Skin epidermis (tissue), 12 donors: ENCODE results near the gene ANAPC10.

ENCODE experiments used
- H3K27ac ChIP-seq, 21 experiments: fragments of 200-600 bp; sonication (generic) in 11 of 21; one replicate each; pipeline ENCODE4 v1.5.0; 2020; ENCODE audit warnings: mild to moderate bottlenecking in 3 of 21, inconsistent platforms in 2 of 21, moderate library complexity in 2 of 21
- H3K4me3 ChIP-seq, 7 experiments: fragments of 200-600 bp; sonication (generic) in 2 of 7; one replicate each; pipeline ENCODE4 v1.5.0; 2020; ENCODE audit warnings: inconsistent platforms in 2 of 7, mild to moderate bottlenecking in 2 of 7, moderate library complexity in 1 of 7

Gene ANAPC10

DNA sequence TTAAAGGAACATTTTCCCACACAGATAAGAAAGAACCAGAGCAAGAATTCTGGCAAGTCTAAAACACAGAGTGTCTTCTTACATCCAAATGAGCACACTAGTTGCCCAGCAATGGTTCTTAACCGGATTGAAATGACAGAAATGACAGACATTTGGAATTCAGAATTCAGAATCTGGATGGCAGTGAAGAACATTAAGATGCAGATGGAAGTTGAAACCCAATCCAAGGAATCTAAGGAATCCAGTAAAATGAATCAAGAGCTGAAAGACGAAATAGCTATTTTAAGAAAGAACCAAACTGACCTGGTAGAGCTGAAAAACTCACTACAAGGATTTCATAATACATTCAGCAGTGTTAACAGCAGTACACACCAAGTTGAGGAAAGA is 21.5 kb downstream of the ANAPC10 start:
- Histone ChIP-seq H3K27ac (no peak overlapping the region), H3K4me3 (no peak overlapping the region)

DNA sequence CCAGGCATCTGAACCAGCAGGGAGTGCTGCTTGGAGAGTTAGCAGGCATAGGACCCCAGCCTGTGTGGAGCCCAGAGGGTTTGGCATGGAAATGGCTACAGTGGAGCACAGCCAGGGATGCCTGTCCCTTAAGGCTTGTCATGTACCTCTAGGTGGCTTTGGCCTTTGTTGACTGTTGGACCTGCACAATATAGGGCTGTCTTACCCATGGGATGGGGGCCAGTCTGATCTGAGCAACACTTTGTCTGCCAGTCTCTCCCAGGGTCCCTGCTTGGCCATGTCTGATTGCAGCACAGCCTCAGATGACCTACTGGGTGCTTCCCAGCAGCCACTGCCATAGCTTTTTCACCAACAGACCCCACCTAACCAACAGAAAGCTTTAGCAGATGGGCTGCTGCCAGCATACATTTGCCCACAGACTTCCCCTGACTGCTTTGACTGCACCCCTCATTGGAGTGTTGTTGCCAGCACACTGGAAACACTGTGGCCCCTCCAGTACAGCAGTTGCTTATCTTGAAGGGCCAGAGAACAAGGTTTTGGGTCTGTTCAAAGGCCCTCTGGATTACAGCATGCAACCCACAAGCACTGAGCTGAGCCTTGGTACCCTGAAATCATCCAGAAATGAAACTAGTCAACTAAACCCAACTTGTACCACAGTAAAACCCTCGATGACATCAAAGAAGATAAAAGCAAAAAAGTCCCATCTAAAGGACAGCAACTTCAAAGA is 22.1 kb downstream of the ANAPC10 start:
- no peak overlapping the region for H3K27ac ChIP-seq
- no peak overlapping the region for H3K4me3 ChIP-seq

DNA sequence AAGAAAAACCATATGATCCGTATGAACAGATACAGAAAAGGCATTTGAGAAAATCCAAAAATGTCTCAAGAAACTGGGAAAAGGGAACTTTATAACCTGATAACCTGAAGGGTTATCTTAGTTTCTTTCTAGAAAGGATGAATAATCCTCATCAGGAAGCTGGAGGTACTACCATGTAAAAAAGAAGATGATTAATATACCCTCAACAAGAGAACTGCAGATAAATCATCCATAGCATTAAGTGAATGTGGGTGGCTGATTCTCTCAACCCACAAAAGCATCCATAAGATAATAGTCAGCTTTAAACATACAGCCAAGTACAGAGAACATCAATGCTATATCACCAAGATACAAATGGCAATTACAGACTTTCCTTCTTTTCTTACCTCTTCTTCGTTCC is 26.4 kb downstream of the ANAPC10 start:
- H3K27ac ChIP-seq, result no peak overlapping the region
- no peak overlapping the region for H3K4me3 ChIP-seq

DNA sequence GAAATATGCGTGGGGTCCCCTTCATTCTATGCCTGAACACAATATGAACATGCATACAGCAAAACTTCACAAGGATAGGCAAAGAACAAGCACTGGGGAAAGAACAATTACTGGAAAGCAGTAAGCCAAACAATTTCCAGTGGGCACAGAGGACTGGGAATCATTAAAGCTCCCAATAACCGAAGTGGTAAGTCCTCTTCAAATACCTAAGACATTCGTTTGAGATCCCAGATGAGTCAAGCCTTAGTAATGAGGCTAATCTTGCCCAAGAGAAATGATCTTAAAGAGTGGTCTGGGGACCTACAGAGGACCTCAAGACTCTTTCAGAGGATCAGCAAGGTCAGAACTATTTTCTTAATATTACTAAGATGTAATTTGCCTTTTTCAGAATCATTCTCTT is 28.6 kb downstream of the ANAPC10 start:
- Histone ChIP-seq H3K4me3 (no peak overlapping the region), H3K27ac (no peak overlapping the region)

DNA sequence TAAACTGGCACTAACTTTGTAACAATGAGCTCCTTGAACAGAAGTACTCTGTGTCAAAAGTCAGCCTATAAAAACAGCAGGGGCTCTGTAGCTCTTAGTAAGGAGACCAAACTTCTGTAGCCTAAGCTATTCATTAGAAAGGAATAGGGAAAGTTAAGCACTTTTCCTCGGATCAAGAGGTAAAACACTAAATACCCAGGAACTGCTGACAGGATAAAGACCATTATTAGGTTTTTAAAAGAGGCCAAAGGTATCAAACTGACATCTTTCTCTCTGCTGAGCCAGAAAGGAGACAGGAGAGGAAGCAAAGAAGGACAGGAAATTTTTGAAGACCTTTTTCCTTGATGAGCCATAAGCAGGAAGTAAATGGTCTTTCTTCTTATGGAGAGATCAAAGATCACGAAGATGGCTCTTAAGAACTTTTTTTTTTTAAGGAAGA is 31.9 kb downstream of the ANAPC10 start:
- H3K27ac ChIP-seq, result no peak overlapping the region
- no peak overlapping the region for H3K4me3 ChIP-seq

DNA sequence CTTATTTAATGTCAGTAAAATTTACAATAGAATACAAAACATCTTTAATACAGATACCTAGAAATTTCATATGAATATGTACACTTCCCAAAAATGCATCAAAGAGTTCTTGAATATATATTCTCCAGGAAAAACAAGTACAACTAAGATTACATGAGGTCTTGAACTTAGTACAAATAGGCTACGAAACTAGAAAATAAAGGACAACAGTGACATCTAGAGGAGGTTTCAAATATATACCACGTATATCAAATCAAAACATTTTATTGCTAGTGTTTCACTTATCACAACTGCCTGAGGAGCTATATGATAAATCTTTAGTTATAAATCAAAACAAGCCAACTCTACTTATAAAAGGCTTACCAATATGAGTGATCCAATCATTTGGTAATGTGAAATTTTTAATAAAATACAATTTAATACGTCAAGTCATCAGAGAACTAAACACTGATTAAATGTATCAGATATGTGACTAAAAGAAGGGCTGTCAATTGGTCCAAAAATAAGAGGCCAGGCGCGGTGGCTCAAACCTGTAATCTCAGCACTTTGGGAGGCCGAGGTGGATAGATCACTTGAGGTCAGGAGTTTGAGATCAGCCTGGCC is 36.6 kb downstream of the ANAPC10 start:
- Histone ChIP-seq H3K27ac (no peak overlapping the region), H3K4me3 (no peak overlapping the region)

DNA sequence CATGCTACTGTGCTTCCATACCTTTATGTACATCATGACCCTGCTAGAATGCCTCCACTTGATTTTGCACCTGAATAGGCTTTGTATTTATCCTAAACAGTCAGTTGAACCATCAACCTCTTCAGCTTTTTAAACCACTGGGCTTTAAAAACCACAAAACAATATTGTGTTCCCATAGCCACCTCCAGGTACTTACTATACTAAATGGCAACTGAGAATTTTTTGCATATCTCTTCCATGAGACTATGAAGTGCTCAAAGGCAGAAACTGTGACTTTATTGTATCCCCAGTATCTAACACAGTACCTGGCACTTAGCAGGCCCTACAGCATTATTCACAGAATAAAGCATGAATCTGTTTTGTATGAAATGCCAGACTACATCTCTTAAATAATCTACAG is 39.7 kb downstream of the ANAPC10 start:
- no peak overlapping the region for H3K4me3 ChIP-seq
- H3K27ac ChIP-seq, result no peak overlapping the region

DNA sequence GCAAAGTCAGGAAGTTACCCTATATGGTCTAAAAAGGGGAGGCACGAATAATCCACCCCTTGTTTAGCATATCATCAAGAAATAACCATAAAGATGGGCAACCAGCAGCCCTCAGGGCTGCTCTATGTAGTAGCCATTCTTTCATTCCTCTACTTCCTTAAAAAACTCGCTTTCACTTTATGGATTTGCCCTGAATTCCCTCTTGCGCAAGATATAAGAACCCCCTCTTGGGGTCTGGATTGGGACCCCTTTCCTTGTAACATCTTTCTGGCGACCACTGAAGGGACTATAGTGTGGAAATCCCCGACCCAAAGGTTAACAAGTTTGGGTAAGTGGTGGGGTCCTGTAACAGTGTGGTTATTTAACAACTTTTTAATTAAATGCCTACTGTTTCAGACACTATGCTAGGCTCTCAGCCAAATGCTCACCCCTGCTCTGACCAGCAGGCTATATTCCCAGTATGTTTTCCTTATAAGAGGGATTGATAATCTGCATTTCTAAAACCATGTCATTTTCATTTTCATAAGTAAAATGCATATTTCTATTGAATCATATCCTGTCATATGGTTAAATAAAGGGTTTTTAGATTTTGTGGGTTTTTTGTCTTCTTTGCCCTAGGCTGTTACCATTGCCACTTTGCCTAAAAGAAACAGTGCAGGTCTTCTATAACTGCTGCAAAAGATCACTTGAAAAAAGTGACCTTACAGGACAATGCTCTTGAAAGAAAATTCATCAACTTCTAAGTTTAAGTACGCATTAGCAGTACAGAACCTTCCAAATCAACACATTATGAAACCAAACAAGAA is 41.5 kb downstream of the ANAPC10 start:
- no peak overlapping the region for H3K27ac ChIP-seq

DNA sequence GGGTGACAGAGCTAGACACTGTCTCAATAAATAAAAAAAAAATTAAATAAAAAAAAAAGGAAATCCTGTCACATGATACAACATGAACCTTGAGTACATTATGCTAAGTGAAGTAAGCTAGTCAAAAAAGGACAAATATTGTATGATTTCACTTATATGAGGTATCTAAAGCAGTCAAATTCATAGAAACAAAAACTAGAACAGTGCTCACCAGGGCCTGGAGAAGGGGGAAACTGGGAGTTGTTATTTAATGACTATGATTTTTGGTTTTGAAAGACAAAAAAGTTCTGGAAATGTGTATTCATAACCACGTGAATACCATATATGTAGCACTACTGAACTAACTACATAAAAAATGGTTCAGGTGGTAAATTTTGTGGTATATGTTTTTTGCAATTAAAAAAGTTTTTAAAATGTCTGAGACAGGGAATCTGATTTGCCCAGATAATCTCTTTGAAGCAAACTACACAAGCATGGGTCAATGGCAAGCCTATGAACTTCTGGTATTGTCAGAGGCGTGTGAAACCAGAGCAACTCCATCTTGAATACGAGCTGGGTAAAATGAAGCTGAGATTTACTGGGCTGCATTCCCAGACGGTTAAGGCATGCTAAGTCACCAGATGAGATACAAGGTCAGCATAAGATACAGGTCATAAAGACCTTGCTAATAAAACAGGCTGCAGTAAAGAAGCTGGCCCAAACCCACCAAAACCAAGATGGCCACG is 42.3 kb downstream of the ANAPC10 start:
- no peak overlapping the region for H3K27ac ChIP-seq
- no peak overlapping the region for H3K4me3 ChIP-seq

More for the DNA sequence above, 41.5 kb downstream of the ANAPC10 start:
- no peak overlapping the region for H3K4me3 ChIP-seq

DNA sequence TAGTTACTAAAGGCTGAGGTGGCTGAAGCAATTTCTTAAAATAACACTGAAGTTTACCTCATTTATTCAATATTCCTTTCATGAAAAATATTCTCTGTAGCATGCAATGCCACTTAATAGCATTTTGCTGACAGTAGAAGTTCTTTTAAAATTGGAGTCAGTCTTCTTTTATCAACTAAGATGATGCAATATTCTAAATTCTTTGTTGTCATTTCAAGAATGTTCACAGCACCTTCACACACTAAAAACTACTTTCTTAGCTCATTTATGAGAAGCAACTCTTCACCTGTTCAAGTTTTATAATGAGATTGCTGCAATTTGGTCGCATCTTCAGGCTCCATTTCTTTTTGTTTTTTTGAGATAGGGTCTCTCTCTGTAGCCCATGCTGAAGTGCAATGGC is 48.8 kb downstream of the ANAPC10 start:
- Histone ChIP-seq H3K27ac (no peak overlapping the region), H3K4me3 (no peak overlapping the region)

DNA sequence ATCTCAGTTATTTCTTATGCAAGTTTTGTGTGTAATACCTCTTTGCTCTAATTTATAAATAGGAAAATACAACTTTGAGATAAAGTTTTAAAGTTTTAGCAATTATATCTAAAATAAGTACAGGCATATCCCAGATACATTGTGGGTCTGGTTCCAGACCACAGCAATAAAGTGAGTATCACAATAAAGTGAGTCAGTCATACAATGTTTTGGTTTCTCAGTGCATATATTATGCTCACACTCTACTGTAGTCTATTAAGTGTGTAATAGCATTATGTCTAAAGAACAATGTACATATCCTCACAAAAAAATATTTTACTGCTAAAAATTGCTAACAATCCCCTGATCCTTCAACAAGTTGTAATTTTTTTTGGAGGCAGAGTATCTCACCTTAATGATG is 49.2 kb downstream of the ANAPC10 start:
- Histone ChIP-seq H3K4me3 (no peak overlapping the region), H3K27ac (no peak overlapping the region)

DNA sequence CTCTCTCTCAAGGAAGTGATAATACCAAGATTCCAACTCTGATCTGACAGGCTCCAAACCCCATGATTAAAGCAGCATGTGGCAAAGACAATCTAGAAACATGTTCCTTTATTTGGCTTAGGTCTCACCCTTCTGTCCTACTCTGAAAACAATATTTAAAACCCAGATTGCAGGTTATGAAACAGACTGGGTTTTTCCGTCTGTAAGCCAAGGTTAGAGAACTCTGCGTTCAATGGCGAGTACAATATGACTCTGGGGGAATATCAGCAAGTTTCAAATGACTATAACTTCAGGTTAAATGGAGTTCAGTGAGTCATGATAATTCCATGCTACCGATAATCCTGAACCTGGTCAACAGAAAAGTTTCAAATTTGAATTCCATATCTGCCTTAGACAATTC is 50.8 kb downstream of the ANAPC10 start:
- Histone ChIP-seq H3K4me3 (no peak overlapping the region), H3K27ac (no peak overlapping the region)

DNA sequence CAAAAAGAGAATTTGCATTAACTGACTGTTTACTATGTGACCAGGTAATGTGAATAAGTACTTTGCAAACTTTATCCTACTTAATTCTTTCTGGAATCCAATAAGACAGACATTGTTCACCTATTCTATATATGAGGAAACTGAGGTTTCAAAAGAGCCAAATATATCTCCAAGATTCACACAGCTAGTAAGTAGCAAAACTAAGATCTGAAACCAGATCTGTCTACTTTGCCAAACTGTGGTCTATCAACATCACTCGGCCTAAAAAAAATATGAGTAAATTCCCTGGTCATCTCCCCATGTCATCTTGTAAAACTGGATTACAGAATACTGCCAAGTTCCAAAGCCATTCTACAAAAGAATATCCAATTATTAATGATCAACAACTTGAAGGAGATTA is 52.8 kb downstream of the ANAPC10 start:
- H3K27ac ChIP-seq, result no peak overlapping the region
- no peak overlapping the region for H3K4me3 ChIP-seq

DNA sequence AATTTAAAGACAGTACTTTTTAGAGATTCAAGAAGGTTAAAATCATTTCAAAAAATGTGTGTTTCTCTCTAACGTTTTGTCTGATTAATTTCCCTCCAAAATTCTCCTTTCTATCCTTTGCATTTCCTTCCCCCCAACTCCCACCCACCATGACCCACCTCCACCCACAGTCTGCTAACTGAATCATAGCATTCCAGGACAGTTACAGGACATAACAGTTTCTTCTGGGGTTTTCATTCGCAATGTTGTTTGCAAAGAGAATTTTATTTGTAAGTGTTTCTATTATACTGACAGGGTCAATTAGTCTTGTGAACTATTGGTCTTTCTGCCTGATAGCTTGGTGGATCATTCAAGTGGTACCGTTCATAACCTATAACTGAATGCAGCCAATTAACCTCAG is 53.7 kb downstream of the ANAPC10 start:
- Histone ChIP-seq H3K27ac (no peak overlapping the region), H3K4me3 (no peak overlapping the region)

DNA sequence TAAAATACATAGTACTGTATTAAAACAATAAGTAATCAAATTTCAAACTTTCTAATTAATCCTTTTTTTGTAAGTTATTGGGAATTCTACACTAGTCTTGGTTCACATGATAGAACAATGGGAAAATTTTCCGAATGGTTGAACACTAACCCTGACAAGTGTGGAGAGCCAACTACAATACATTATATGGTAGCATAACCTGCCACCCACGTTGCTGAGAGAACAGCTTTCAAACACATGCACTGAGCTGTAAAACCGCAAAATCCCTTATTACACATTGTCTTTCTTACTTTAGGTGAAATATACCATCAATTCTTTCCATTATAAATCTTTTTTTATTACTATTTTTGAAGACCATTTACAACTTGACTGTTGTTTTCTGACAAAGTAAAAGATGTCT is 54.7 kb downstream of the ANAPC10 start:
- H3K27ac ChIP-seq, result no peak overlapping the region

DNA sequence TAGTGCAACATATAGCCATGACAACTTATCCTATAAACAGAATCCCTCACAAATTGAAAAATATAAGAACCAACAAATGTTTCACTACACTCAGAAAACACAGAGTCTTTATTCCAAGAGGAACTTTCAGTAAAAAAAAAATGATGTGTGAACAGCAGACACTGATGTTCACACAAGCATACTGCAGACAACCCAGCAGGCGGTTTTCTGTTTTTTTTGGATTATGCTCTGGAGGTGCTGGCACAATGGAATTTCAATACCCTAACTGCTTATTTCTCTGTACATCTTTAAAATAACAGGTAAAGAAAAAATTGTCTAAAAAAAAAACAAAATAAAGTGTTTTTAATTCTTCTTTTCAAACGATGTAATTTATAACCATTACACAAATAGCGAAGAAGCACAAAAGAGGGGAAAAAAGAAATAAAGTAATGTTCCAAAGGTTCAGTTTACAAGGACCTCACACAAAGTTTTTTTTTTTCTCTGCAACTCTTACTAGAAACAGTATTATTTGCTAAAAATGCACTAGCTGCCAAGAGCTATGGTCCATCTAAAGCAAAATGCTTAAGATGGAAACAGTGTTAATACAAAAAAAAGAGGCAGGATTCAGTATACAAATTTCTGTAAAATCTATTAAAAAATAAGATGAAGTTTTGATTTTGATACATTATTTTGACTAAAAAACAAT is 55.3 kb downstream of the ANAPC10 start:
- Histone ChIP-seq H3K27ac (no peak overlapping the region), H3K4me3 (no peak overlapping the region)

More for the DNA sequence above, 54.7 kb downstream of the ANAPC10 start:
- H3K4me3 ChIP-seq, result no peak overlapping the region

DNA sequence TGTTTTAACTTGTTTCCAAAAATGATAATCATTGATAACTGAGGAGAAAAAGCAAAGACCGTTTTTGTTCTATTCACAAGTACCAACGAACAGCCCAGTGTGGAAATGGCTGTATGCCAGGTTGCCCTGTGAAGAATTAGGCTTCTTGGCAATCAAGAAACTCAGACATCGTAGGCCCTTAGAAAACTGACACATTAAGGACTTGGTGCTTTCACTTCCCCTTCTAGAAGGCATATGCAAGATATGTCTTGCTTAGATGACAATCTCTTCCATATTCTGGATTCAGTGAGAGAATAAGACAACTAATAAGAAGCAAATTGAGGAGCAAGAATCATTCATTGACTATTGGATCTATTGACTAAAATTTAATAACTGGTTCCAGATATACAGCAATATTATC is 56.6 kb downstream of the ANAPC10 start:
- H3K4me3 ChIP-seq, result no peak overlapping the region
- no peak overlapping the region for H3K27ac ChIP-seq

DNA sequence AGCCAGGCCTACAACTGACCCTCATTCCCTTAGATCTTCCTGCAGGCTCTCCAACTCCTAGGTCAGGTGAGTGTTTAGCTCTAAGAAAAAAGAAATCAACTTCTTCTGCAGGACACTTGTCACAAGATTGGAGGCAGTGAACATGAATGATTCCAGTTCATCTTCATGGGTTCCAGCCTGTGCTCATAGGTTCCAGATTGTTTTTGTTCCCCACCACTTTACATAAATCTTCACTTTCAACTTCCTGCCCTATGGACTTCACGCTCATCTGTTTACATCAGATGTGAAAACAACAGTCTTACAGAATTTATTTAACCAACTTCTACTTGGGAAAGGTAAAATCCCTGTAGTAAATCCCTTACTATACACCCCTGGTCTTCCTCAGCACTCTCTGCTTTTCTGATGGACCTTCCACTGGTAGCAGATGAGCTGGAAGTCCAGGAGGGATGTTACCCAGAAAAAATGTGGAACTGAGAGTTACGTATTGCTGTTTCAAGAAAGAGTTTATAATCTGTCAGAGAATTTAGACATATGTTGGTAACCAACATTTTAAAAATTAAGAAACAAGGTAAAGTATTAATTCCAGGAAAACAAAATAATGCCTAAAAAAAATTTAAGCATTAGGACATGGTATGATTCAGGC is 62.4 kb downstream of the ANAPC10 start:
- Histone ChIP-seq H3K27ac (peak overlapping the region in 2 of 21 experiments; percentile 8 to 45), H3K4me3 (no peak overlapping the region)

DNA sequence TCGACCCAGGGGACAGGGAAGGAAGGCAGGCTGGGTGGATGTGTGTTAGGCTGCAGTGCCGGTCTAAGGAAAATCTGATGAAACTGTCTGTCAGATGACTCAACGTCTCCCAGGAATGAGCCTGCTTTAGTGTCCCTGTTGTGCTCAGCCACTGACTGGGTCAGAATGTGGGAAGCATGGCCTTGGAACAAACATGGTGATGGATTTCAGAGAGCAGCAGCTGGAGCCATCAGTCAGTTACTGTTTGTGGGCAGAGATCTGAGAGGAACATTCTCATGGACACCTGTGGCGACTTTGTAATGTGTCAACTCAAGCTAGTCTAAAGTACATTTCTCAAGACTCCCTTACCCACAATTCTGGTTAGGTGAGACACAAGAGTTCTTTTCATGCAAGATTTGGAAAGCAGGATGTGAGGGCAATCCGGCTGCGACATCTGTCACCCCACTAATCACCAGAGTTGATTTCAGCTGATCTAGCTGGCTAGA is 63.2 kb downstream of the ANAPC10 start:
- peak overlapping the region in 3 of 21 experiments; percentile 8 to 45 (median 45) for H3K27ac ChIP-seq

More for the DNA sequence above, 63.2 kb downstream of the ANAPC10 start:
- H3K4me3 ChIP-seq, result no peak overlapping the region
